HG03457 (cell line): Measurements from ENCODE around the gene FAM120A.

Source experiments
- ATAC-seq: cut with Tn5 transposase; IDR thresholded peaks from one replicate; pipeline ENCODE4 v1.9.1; 2021; ENCODE audit warnings: moderate number of reproducible peaks; ENCODE audit not compliant: unreplicated experiment

Gene FAM120A

GRCh38 chr9:93591301-93592007, 140.0 kb downstream of the FAM120A start:
- ATAC-seq = no peak

- ATAC-seq = no peak
These were observed 140.6 kb downstream of the FAM120A start for GRCh38 chr9:93592008-93592642.

- ATAC-seq = no peak
These were observed 141.1 kb downstream of the FAM120A start for GRCh38 chr9:93592643-93593021.

- no peak for ATAC-seq
These were observed 141.7 kb downstream of the FAM120A start for GRCh38 chr9:93593144-93593658.

- no peak for ATAC-seq
These were observed 142.7 kb downstream of the FAM120A start for GRCh38 chr9:93594041-93594756.

GRCh38 chr9:93595461-93595860, 144.0 kb downstream of the FAM120A start:
- no peak for ATAC-seq

- no peak for ATAC-seq
These were observed 144.4 kb downstream of the FAM120A start for GRCh38 chr9:93595861-93596365.

GRCh38 chr9:93596399-93596798, 144.9 kb downstream of the FAM120A start:
- ATAC-seq = no peak

GRCh38 chr9:93597142-93597706, 145.7 kb downstream of the FAM120A start:
- no peak for ATAC-seq

GRCh38 chr9:93597871-93598646, 146.6 kb downstream of the FAM120A start:
- ATAC-seq = no peak

- no peak for ATAC-seq
These were observed 147.3 kb downstream of the FAM120A start for GRCh38 chr9:93598647-93599241.

- ATAC-seq = no peak
These were observed 148.3 kb downstream of the FAM120A start for GRCh38 chr9:93599571-93600403.

GRCh38 chr9:93600504-93600903, 149.0 kb downstream of the FAM120A start:
- ATAC-seq = no peak

- no peak for ATAC-seq
These were observed 149.6 kb downstream of the FAM120A start for GRCh38 chr9:93601063-93601462.

- ATAC-seq = no peak
These were observed 150.2 kb downstream of the FAM120A start for GRCh38 chr9:93601666-93602065.

GRCh38 chr9:93603011-93603410, 151.5 kb downstream of the FAM120A start:
- ATAC-seq = no peak

- ATAC-seq = no peak
These were observed 152.4 kb downstream of the FAM120A start for GRCh38 chr9:93603906-93604326.

GRCh38 chr9:93606187-93606586, 154.7 kb downstream of the FAM120A start:
- ATAC-seq = no peak

- no peak for ATAC-seq
These were observed 158.7 kb downstream of the FAM120A start for GRCh38 chr9:93610206-93610605.
